ENCODE measurements around the gene NRXN3.

- no peak for TF ChIP-seq POLR2AphosphoS5 (IDR thresholded peaks at IDR 0.05; ENCODE audit: low read depth, low read length)
- TF ChIP-seq, protein P1, sequence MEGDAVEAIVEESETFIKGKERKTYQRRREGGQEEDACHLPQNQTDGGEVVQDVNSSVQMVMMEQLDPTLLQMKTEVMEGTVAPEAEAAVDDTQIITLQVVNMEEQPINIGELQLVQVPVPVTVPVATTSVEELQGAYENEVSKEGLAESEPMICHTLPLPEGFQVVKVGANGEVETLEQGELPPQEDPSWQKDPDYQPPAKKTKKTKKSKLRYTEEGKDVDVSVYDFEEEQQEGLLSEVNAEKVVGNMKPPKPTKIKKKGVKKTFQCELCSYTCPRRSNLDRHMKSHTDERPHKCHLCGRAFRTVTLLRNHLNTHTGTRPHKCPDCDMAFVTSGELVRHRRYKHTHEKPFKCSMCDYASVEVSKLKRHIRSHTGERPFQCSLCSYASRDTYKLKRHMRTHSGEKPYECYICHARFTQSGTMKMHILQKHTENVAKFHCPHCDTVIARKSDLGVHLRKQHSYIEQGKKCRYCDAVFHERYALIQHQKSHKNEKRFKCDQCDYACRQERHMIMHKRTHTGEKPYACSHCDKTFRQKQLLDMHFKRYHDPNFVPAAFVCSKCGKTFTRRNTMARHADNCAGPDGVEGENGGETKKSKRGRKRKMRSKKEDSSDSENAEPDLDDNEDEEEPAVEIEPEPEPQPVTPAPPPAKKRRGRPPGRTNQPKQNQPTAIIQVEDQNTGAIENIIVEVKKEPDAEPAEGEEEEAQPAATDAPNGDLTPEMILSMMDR (IDR thresholded peaks at IDR 0.05), result no peak
These were observed 483.0 kb downstream of the NRXN3 start for GRCh38 chr14:78653173-78653572.

Data from SK-N-SH (cell line).